Measurements from ENCODE around the gene OR6K3. TPM values are rescaled to one million over a fixed set of nuclear protein-coding genes. Genes with fewer than 3 reads are reported as not detected.

Gene OR6K3
- total RNA-seq, 1 donor from 2014 or later: 2.2 TPM

- TF ChIP-seq, protein P1, sequence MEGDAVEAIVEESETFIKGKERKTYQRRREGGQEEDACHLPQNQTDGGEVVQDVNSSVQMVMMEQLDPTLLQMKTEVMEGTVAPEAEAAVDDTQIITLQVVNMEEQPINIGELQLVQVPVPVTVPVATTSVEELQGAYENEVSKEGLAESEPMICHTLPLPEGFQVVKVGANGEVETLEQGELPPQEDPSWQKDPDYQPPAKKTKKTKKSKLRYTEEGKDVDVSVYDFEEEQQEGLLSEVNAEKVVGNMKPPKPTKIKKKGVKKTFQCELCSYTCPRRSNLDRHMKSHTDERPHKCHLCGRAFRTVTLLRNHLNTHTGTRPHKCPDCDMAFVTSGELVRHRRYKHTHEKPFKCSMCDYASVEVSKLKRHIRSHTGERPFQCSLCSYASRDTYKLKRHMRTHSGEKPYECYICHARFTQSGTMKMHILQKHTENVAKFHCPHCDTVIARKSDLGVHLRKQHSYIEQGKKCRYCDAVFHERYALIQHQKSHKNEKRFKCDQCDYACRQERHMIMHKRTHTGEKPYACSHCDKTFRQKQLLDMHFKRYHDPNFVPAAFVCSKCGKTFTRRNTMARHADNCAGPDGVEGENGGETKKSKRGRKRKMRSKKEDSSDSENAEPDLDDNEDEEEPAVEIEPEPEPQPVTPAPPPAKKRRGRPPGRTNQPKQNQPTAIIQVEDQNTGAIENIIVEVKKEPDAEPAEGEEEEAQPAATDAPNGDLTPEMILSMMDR (IDR thresholded peaks at IDR 0.05): no peak
- ATAC-seq: no peak
- no peak for DNase-seq
- Histone ChIP-seq H3K4me1 (no peaks in the 10 kb centered on the region), H3K9me3 (no peaks in the 10 kb centered on the region), H3K36me3 (no peaks in the 10 kb centered on the region), H3K27me3 (ENCODE audit: low read depth) (peaks cover 3% of the 10 kb centered on the region), H3K27ac (no peak overlapping the region), H3K4me3 (no peak overlapping the region)
- intact Hi-C loops (cut with DNase I): no loop called here
Measured at GRCh38 chr1:158687037-158687436, 33.5 kb downstream of the OR6K3 start.

- H3K4me3 ChIP-seq: no peak within 1 kb of the TSS
- intact Hi-C loops (cut with DNase I): no loop called here
- no peaks in the 10 kb centered on the region for H3K36me3 ChIP-seq
- TF ChIP-seq, protein P1 (IDR thresholded peaks at IDR 0.05): no peak
- ATAC-seq (no peak), DNase-seq (no peak)
- peaks cover 3% of the 10 kb centered on the region for H3K27me3 ChIP-seq (ENCODE audit: low read depth)
- H3K9me3 ChIP-seq: no peaks in the 10 kb centered on the region
- H3K4me1 ChIP-seq: no peaks in the 10 kb centered on the region
- H3K27ac ChIP-seq: no peak within 1 kb of the TSS
Measured at GRCh38 chr1:158686111-158687009, 34.2 kb downstream of the OR6K3 start, which contains the start of gene SPTA1. SPTA1 (minus strand) TSS chr1:158686715; CDS start chr1:158686517, 198 bp downstream.

- intact Hi-C loops (cut with DNase I): no loop called here
- no peak overlapping the region for H3K27ac ChIP-seq
- no peak for DNase-seq
- H3K27me3 ChIP-seq (ENCODE audit: low read depth): peaks cover 3% of the 10 kb centered on the region
- H3K9me3 ChIP-seq: no peaks in the 10 kb centered on the region
- no peak for ATAC-seq
- H3K4me3 ChIP-seq: no peak overlapping the region
- H3K36me3 ChIP-seq: no peaks in the 10 kb centered on the region
- TF ChIP-seq, protein P1 (IDR thresholded peaks at IDR 0.05): no peak
- H3K4me1 ChIP-seq: no peaks in the 10 kb centered on the region
Measured at GRCh38 chr1:158685085-158685484, 35.4 kb downstream of the OR6K3 start.

DNA sequence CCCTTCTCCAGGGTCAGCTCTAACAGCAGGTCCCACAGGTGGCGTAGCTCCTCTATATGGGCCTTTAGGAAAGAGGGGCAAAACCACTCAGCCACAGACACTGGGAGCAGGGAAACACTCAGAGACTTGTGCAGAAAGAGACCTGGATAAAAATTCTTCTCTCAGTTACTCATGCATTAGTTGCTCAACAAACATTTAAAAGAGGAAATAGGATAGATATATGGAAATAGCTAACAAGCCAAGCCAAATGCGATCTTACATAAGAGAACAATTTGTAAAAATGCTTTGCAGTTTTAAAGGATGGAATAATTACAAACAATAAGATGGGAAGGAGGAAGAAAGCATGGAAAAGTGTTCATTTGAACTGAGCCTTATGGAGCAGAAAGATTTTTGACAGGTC, 38.9 kb downstream of the OR6K3 start:
- no peak for ATAC-seq

DNA sequence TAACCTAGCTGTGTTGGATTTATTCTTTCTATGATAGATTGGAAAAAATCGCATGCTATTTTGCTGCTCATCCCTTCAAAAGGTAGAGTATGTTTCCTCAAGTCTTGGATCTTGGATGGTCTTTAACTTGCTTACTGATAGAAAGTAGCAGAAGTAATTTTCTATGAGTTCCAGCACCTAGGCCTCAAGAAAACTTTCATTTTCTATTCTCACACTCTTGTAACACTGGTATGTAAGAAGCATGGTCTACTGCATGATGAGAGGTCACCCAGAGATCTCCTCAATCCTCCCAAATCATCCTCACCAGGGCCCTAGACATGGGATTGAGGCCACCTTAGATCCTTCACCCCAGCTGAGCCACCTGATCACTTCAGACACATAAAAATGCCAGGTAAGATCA, 41.2 kb downstream of the OR6K3 start:
- intact Hi-C loops (cut with DNase I): no loop called here
- Histone ChIP-seq H3K4me1 (no peaks in the 10 kb centered on the region), H3K36me3 (no peaks in the 10 kb centered on the region), H3K27me3 (ENCODE audit: low read depth) (no peaks in the 10 kb centered on the region), H3K4me3 (no peak overlapping the region), H3K9me3 (no peaks in the 10 kb centered on the region), H3K27ac (no peak overlapping the region)
- ATAC-seq (no peak), DNase-seq (no peak)
- TF ChIP-seq, protein P1 (IDR thresholded peaks at IDR 0.05): no peak

More for the DNA sequence above, 38.9 kb downstream of the OR6K3 start:
- DNase-seq: no peak
- Histone ChIP-seq H3K4me3 (no peak overlapping the region), H3K9me3 (no peaks in the 10 kb centered on the region), H3K27me3 (ENCODE audit: low read depth) (peaks cover 3% of the 10 kb centered on the region), H3K36me3 (no peaks in the 10 kb centered on the region), H3K4me1 (no peaks in the 10 kb centered on the region), H3K27ac (no peak overlapping the region)
- intact Hi-C loops (cut with DNase I): no loop called here
- TF ChIP-seq, protein P1 (IDR thresholded peaks at IDR 0.05): no peak

All from lower lobe of right lung (tissue), 2 donors.